Measurements from ENCODE around the gene ARHGAP10.
"Not testable (repeated sequence)": the region's sequence is repeated elsewhere in the genome, so short reads cannot be mapped to it uniquely, and the experiment has no call there.

ARHGAP10 gene

GRCh38 chr4:147994491-147995385, 262.9 kb downstream of the ARHGAP10 start:
- TF ChIP-seq CTCF (IDR thresholded peaks at IDR 0.05; ENCODE audit: low read depth, low read length, missing control alignments), result no peak
- DNase-seq (ENCODE audit: extremely low read depth, low read depth), result no peak

GRCh38 chr4:147996859-147997258, 265.0 kb downstream of the ARHGAP10 start:
- DNase-seq (ENCODE audit: extremely low read depth, low read depth), result no peak
- no peak overlapping the region for H3K4me3 ChIP-seq (replicated peaks; ENCODE audit: low read depth, low read length)
- TF ChIP-seq CTCF (IDR thresholded peaks at IDR 0.05; ENCODE audit: low read depth, low read length, missing control alignments), result no peak

More at GRCh38 chr4:147994491-147995385, 262.9 kb downstream of the ARHGAP10 start:
- H3K4me3 ChIP-seq (replicated peaks; ENCODE audit: low read depth, low read length), result no peak overlapping the region

- not testable (repeated sequence) for DNase-seq (ENCODE audit: extremely low read depth, low read depth); H3K4me3 ChIP-seq (replicated peaks; ENCODE audit: low read depth, low read length)
Observed at GRCh38 chr4:148000038-148000437, 268.1 kb downstream of the ARHGAP10 start.

- no peak for TF ChIP-seq CTCF (IDR thresholded peaks at IDR 0.05; ENCODE audit: low read depth, low read length, missing control alignments)
- no peak overlapping the region for H3K4me3 ChIP-seq (replicated peaks; ENCODE audit: low read depth, low read length)
- no peak for DNase-seq (ENCODE audit: extremely low read depth, low read depth)
Observed at GRCh38 chr4:148004228-148004857, 272.5 kb downstream of the ARHGAP10 start.

- DNase-seq (ENCODE audit: extremely low read depth, low read depth), result no peak
- no peak overlapping the region for H3K4me3 ChIP-seq (replicated peaks; ENCODE audit: low read depth, low read length)
- no peak for TF ChIP-seq CTCF (IDR thresholded peaks at IDR 0.05; ENCODE audit: low read depth, low read length, missing control alignments)
Observed at GRCh38 chr4:148006001-148006400, 274.1 kb downstream of the ARHGAP10 start.

- H3K4me3 ChIP-seq (replicated peaks; ENCODE audit: low read depth, low read length), result no peak overlapping the region
- no peak for TF ChIP-seq CTCF (IDR thresholded peaks at IDR 0.05; ENCODE audit: low read depth, low read length, missing control alignments)
- DNase-seq (ENCODE audit: extremely low read depth, low read depth), result peak; percentile 94
Observed at GRCh38 chr4:148007314-148007760, 275.4 kb downstream of the ARHGAP10 start.

- no peak overlapping the region for H3K4me3 ChIP-seq (replicated peaks; ENCODE audit: low read depth, low read length)
- no peak for TF ChIP-seq CTCF (IDR thresholded peaks at IDR 0.05; ENCODE audit: low read depth, low read length, missing control alignments)
- no peak for DNase-seq (ENCODE audit: extremely low read depth, low read depth)
Observed at GRCh38 chr4:148007792-148008191, 275.9 kb downstream of the ARHGAP10 start.
